Dorsolateral prefrontal cortex (tissue), 118 donors: ENCODE measurements around the gene BCAS4. TPM values are rescaled to one million over a fixed set of nuclear protein-coding genes. Genes with fewer than 3 reads are reported as not detected.

Experiments used
- total RNA-seq, 120 experiments: library from RNA; stranded (reverse); gene quantifications; one replicate each; pipeline versions ENCODE4 v1.2.3 to v1.2.4, GENCODE V29; 2022

BCAS4 gene
- total RNA-seq, 120 experiments from 2014 or later: 8.0 to 41.4 (median 29.9) TPM

Other genes starting within 250 kb of the BCAS4 start
- 10 to 100 TPM in 3 of 120 experiments, 1 to 10 TPM in 114, under 1 TPM in 3; 0.69 to 27.4 (median 3.9) TPM for gene RIPOR3, start 103.5 kb upstream of the BCAS4 start, total RNA-seq
- gene PARD6B, start 63.5 kb upstream of the BCAS4 start, total RNA-seq: 10 to 100 TPM in 2 of 120 experiments, 1 to 10 TPM in 118; 2.6 to 11.1 (median 5.6) TPM
- gene ADNP, start 136.4 kb downstream of the BCAS4 start, total RNA-seq: 100 to 1,000 TPM in 2 of 120 experiments, 10 to 100 TPM in 118; 48.0 to 106 (median 69.6) TPM
- 10 to 100 TPM; 12.9 to 36.2 (median 25.1) TPM for gene DPM1, start 163.5 kb downstream of the BCAS4 start, total RNA-seq
- 1 to 10 TPM; 3.1 to 7.1 (median 4.6) TPM for gene MOCS3, start 163.8 kb downstream of the BCAS4 start, total RNA-seq
- gene KCNG1, start 228.0 kb downstream of the BCAS4 start, total RNA-seq: 10 to 100 TPM in 71 of 120 experiments, 1 to 10 TPM in 49; 1.8 to 27.7 (median 10.9) TPM